ENCODE results near the gene RPS10.

The RPS10 gene

GRCh38 chr6:34447910-34448309 is 22.0 kb upstream of the RPS10 start:
- H3K4me3 ChIP-seq (ENCODE audit: insufficient read depth, low read depth, low read length), result no peak overlapping the region
- H3K36me3 ChIP-seq (ENCODE audit: control insufficient read depth, insufficient read depth, low read length), result no peaks in the 10 kb centered on the region
- no peaks in the 10 kb centered on the region for H3K27me3 ChIP-seq (ENCODE audit: control insufficient read depth, insufficient read depth, low read length, poor library complexity, severe bottlenecking)
- WGBS, 2 experiments, result 77 to 80% methylated on average over 5 of the region's 5 CpGs
- H3K9me3 ChIP-seq (ENCODE audit: control insufficient read depth, low read length), result no peaks in the 10 kb centered on the region
- H3K27ac ChIP-seq (ENCODE audit: insufficient read depth, low read depth, low read length, poor library complexity, severe bottlenecking), result no peak overlapping the region
- H3K4me1 ChIP-seq (ENCODE audit: control insufficient read depth, insufficient read depth, low read length), result no peaks in the 10 kb centered on the region

- H3K4me3 ChIP-seq (ENCODE audit: insufficient read depth, low read depth, low read length), result no peak overlapping the region
- no peaks in the 10 kb centered on the region for H3K36me3 ChIP-seq (ENCODE audit: control insufficient read depth, insufficient read depth, low read length)
- H3K27me3 ChIP-seq (ENCODE audit: control insufficient read depth, insufficient read depth, low read length, poor library complexity, severe bottlenecking), result no peaks in the 10 kb centered on the region
- no peak overlapping the region for H3K27ac ChIP-seq (ENCODE audit: insufficient read depth, low read depth, low read length, poor library complexity, severe bottlenecking)
- 86 to 93% methylated on average over 6 to 7 of the region's 7 CpGs for WGBS, 2 experiments
- H3K4me1 ChIP-seq (ENCODE audit: control insufficient read depth, insufficient read depth, low read length), result no peaks in the 10 kb centered on the region
- no peaks in the 10 kb centered on the region for H3K9me3 ChIP-seq (ENCODE audit: control insufficient read depth, low read length)
Measured at GRCh38 chr6:34447386-34447785, 21.5 kb upstream of the RPS10 start.

- no peak overlapping the region for H3K4me3 ChIP-seq (ENCODE audit: insufficient read depth, low read depth, low read length)
- no peaks in the 10 kb centered on the region for H3K9me3 ChIP-seq (ENCODE audit: control insufficient read depth, low read length)
- no peaks in the 10 kb centered on the region for H3K4me1 ChIP-seq (ENCODE audit: control insufficient read depth, insufficient read depth, low read length)
- no peaks in the 10 kb centered on the region for H3K27me3 ChIP-seq (ENCODE audit: control insufficient read depth, insufficient read depth, low read length, poor library complexity, severe bottlenecking)
- no peaks in the 10 kb centered on the region for H3K36me3 ChIP-seq (ENCODE audit: control insufficient read depth, insufficient read depth, low read length)
- H3K27ac ChIP-seq (ENCODE audit: insufficient read depth, low read depth, low read length, poor library complexity, severe bottlenecking), result no peak overlapping the region
- WGBS, 2 experiments, result 86 to 92% methylated on average over 4 of the region's 4 CpGs
Measured at GRCh38 chr6:34445313-34445860, 19.5 kb upstream of the RPS10 start.

GRCh38 chr6:34441526-34441925 is 15.7 kb upstream of the RPS10 start:
- H3K9me3 ChIP-seq (ENCODE audit: control insufficient read depth, low read length), result no peaks in the 10 kb centered on the region
- no peaks in the 10 kb centered on the region for H3K36me3 ChIP-seq (ENCODE audit: control insufficient read depth, insufficient read depth, low read length)
- no peaks in the 10 kb centered on the region for H3K27me3 ChIP-seq (ENCODE audit: control insufficient read depth, insufficient read depth, low read length, poor library complexity, severe bottlenecking)
- H3K27ac ChIP-seq (ENCODE audit: insufficient read depth, low read depth, low read length, poor library complexity, severe bottlenecking), result no peak overlapping the region
- WGBS, 2 experiments, result 89 to 91% methylated on average over 5 of the region's 5 CpGs
- no peaks in the 10 kb centered on the region for H3K4me1 ChIP-seq (ENCODE audit: control insufficient read depth, insufficient read depth, low read length)
- no peak overlapping the region for H3K4me3 ChIP-seq (ENCODE audit: insufficient read depth, low read depth, low read length)

- H3K4me3 ChIP-seq (ENCODE audit: insufficient read depth, low read depth, low read length), result no peak overlapping the region
- H3K4me1 ChIP-seq (ENCODE audit: control insufficient read depth, insufficient read depth, low read length), result no peaks in the 10 kb centered on the region
- no peaks in the 10 kb centered on the region for H3K36me3 ChIP-seq (ENCODE audit: control insufficient read depth, insufficient read depth, low read length)
- no peaks in the 10 kb centered on the region for H3K27me3 ChIP-seq (ENCODE audit: control insufficient read depth, insufficient read depth, low read length, poor library complexity, severe bottlenecking)
- 92 to 95% methylated on average over 1 to 3 of the region's 3 CpGs for WGBS, 2 experiments
- H3K9me3 ChIP-seq (ENCODE audit: control insufficient read depth, low read length), result no peaks in the 10 kb centered on the region
- H3K27ac ChIP-seq (ENCODE audit: insufficient read depth, low read depth, low read length, poor library complexity, severe bottlenecking), result no peak overlapping the region
Measured at GRCh38 chr6:34439442-34439841, 13.6 kb upstream of the RPS10 start.

GRCh38 chr6:34438705-34439104 is 12.8 kb upstream of the RPS10 start:
- Histone ChIP-seq H3K4me3 (ENCODE audit: insufficient read depth, low read depth, low read length) (no peak overlapping the region), H3K27ac (ENCODE audit: insufficient read depth, low read depth, low read length, poor library complexity, severe bottlenecking) (no peak overlapping the region), H3K36me3 (ENCODE audit: control insufficient read depth, insufficient read depth, low read length) (no peaks in the 10 kb centered on the region), H3K27me3 (ENCODE audit: control insufficient read depth, insufficient read depth, low read length, poor library complexity, severe bottlenecking) (no peaks in the 10 kb centered on the region), H3K4me1 (ENCODE audit: control insufficient read depth, insufficient read depth, low read length) (no peaks in the 10 kb centered on the region), H3K9me3 (ENCODE audit: control insufficient read depth, low read length) (no peaks in the 10 kb centered on the region)
- 92 to 94% methylated on average over 3 of the region's 4 CpGs for WGBS, 2 experiments

GRCh38 chr6:34437644-34437970 is 11.7 kb upstream of the RPS10 start:
- Histone ChIP-seq H3K4me3 (ENCODE audit: insufficient read depth, low read depth, low read length) (no peak overlapping the region), H3K27me3 (ENCODE audit: control insufficient read depth, insufficient read depth, low read length, poor library complexity, severe bottlenecking) (no peaks in the 10 kb centered on the region), H3K9me3 (ENCODE audit: control insufficient read depth, low read length) (no peaks in the 10 kb centered on the region), H3K4me1 (ENCODE audit: control insufficient read depth, insufficient read depth, low read length) (no peaks in the 10 kb centered on the region), H3K36me3 (ENCODE audit: control insufficient read depth, insufficient read depth, low read length) (no peaks in the 10 kb centered on the region), H3K27ac (ENCODE audit: insufficient read depth, low read depth, low read length, poor library complexity, severe bottlenecking) (no peak overlapping the region)
- 90 to 94% methylated on average over 1 of the region's 1 CpG for WGBS, 2 experiments

GRCh38 chr6:34436803-34437643 is 11.2 kb upstream of the RPS10 start:
- 92 to 93% methylated on average over 38 of the region's 38 CpGs for WGBS, 2 experiments
- H3K27me3 ChIP-seq (ENCODE audit: control insufficient read depth, insufficient read depth, low read length, poor library complexity, severe bottlenecking), result no peaks in the 10 kb centered on the region
- H3K27ac ChIP-seq (ENCODE audit: insufficient read depth, low read depth, low read length, poor library complexity, severe bottlenecking), result no peak overlapping the region
- H3K9me3 ChIP-seq (ENCODE audit: control insufficient read depth, low read length), result no peaks in the 10 kb centered on the region
- H3K4me1 ChIP-seq (ENCODE audit: control insufficient read depth, insufficient read depth, low read length), result no peaks in the 10 kb centered on the region
- H3K4me3 ChIP-seq (ENCODE audit: insufficient read depth, low read depth, low read length), result no peak overlapping the region
- H3K36me3 ChIP-seq (ENCODE audit: control insufficient read depth, insufficient read depth, low read length), result no peaks in the 10 kb centered on the region

GRCh38 chr6:34435916-34436315 is 10.0 kb upstream of the RPS10 start:
- Histone ChIP-seq H3K27me3 (ENCODE audit: control insufficient read depth, insufficient read depth, low read length, poor library complexity, severe bottlenecking) (no peaks in the 10 kb centered on the region), H3K9me3 (ENCODE audit: control insufficient read depth, low read length) (no peaks in the 10 kb centered on the region), H3K36me3 (ENCODE audit: control insufficient read depth, insufficient read depth, low read length) (no peaks in the 10 kb centered on the region), H3K4me3 (ENCODE audit: insufficient read depth, low read depth, low read length) (no peak overlapping the region), H3K27ac (ENCODE audit: insufficient read depth, low read depth, low read length, poor library complexity, severe bottlenecking) (no peak overlapping the region), H3K4me1 (ENCODE audit: control insufficient read depth, insufficient read depth, low read length) (no peaks in the 10 kb centered on the region)
- WGBS, 2 experiments, result 89 to 95% methylated on average over 5 of the region's 5 CpGs

GRCh38 chr6:34425132-34425497 is 754 bp downstream of the RPS10 start:
- no peaks in the 10 kb centered on the region for H3K27me3 ChIP-seq (ENCODE audit: control insufficient read depth, insufficient read depth, low read length, poor library complexity, severe bottlenecking)
- H3K9me3 ChIP-seq (ENCODE audit: control insufficient read depth, low read length), result no peaks in the 10 kb centered on the region
- H3K4me1 ChIP-seq (ENCODE audit: control insufficient read depth, insufficient read depth, low read length), result peaks cover 8% of the 10 kb centered on the region
- H3K27ac ChIP-seq (ENCODE audit: insufficient read depth, low read depth, low read length, poor library complexity, severe bottlenecking), result peak overlapping the region; percentile 90
- 11 to 13% methylated on average over 9 to 10 of the region's 10 CpGs for WGBS, 2 experiments
- H3K4me3 ChIP-seq (ENCODE audit: insufficient read depth, low read depth, low read length), result peak overlapping the region; percentile 98
- H3K36me3 ChIP-seq (ENCODE audit: control insufficient read depth, insufficient read depth, low read length), result peaks cover 41% of the 10 kb centered on the region

All from ectodermal cell (in vitro differentiated cells).